AG04450 (cell line): ENCODE results near the gene RFLNA. TPM values are rescaled to one million over a fixed set of nuclear protein-coding genes. Genes with fewer than 3 reads are reported as not detected.

Experiments used
- CTCF ChIA-PET: fragments of 300-600, 350-600 bp; formaldehyde crosslinking; extraction: SDS; loops from one replicate; lab custom pipeline; 2022; ENCODE audit warnings: antibody characterized with exemption, inconsistent platforms; lab: Charles Lee
- POLR2A ChIA-PET: fragments of 350-600 bp; formaldehyde crosslinking; extraction: SDS; loops from one replicate; lab custom pipeline; 2021; ENCODE audit warnings: antibody characterized with exemption, inconsistent platforms; lab: Yijun Ruan, JAX
- DNase-seq: peaks from one replicate; pipeline ENCODE4 v3.0.0-alpha.2; 2011; ENCODE audit warnings: low read depth, low spot score
- H3K27ac ChIP-seq: one replicate; pipeline ENCODE4 v1.5.1; 2012; ENCODE audit warnings: low read depth, low read length, control low read depth
- H3K27me3 ChIP-seq: one replicate; pipeline ENCODE4 v1.6.0; 2012; ENCODE audit warnings: low read length; ENCODE audit not compliant: control insufficient read depth, insufficient read depth
- H3K4me3 ChIP-seq: 2 replicates; pipeline ENCODE4 v1.5.1; 2011; ENCODE audit warnings: mild to moderate bottlenecking, low read depth, low read length, control low read depth
- H3K9me3 ChIP-seq: 2 replicates; pipeline ENCODE4 v1.5.1; 2012; ENCODE audit warnings: low read length; ENCODE audit not compliant: control insufficient read depth, insufficient read depth
- CTCF ChIP-seq: IDR thresholded peaks from 2 replicates; pipeline ENCODE4 v1.5.1; 2011; ENCODE audit warnings: low read depth, low read length, control low read depth, inconsistent platforms
- polyA plus RNA-seq: library from polyadenylated mRNA; depleted of rRNA; stranded (reverse); fragments of >200 nt; gene quantifications from 2 replicates; pipeline ENCODE4 v1.2.3, GENCODE V29; 2011
- small RNA-seq: library from RNA; depleted of rRNA; stranded (forward); fragments of <200 nt; gene quantifications from one replicate; pipeline ENCODE3, GENCODE V24; 2012; ENCODE audit warnings: low read depth; ENCODE audit not compliant: insufficient read length

Gene RFLNA
- polyA plus RNA-seq, 1 experiment: not detected

- POLR2A ChIA-PET: no interaction called here
- no peak overlapping the region for H3K27ac ChIP-seq
Observed at GRCh38 chr12:124361074-124361970, 66.4 kb downstream of the RFLNA start.

GRCh38 chr12:124361996-124362395 lies 67.1 kb downstream of the RFLNA start:
- no peak for TF ChIP-seq CTCF
- H3K4me3 ChIP-seq: no peak overlapping the region
- H3K9me3 ChIP-seq: no peaks in the 10 kb centered on the region; the same call in 1 of the 2 replicates
- no peak overlapping the region for H3K27ac ChIP-seq
- CTCF ChIA-PET: interaction anchor here (1.1 kb wide), 1 partner anchor 19 kb away, joined by 3 read pairs; no protein-coding TSS in a partner anchor
- H3K27me3 ChIP-seq: no peaks in the 10 kb centered on the region
- no peak for DNase-seq
- POLR2A ChIA-PET: no interaction called here

More at GRCh38 chr12:124361074-124361970, 66.4 kb downstream of the RFLNA start:
- CTCF ChIA-PET: no interaction called here
- TF ChIP-seq CTCF: no peak
- Histone ChIP-seq H3K27me3 (no peaks in the 10 kb centered on the region), H3K9me3 (no peaks in the 10 kb centered on the region; the same call in 1 of the 2 replicates), H3K4me3 (no peak overlapping the region)
- DNase-seq: no peak

- Histone ChIP-seq H3K27me3 (no peaks in the 10 kb centered on the region), H3K27ac (no peak overlapping the region), H3K4me3 (no peak overlapping the region), H3K9me3 (no peaks in the 10 kb centered on the region; the same call in 1 of the 2 replicates)
- TF ChIP-seq CTCF: no peak
- ChIA-PET POLR2A (no interaction called here), CTCF (no interaction called here)
- no peak for DNase-seq
Observed at GRCh38 chr12:124363353-124363965, 68.6 kb downstream of the RFLNA start.

GRCh38 chr12:124364543-124364942 lies 69.7 kb downstream of the RFLNA start:
- no peak overlapping the region for H3K4me3 ChIP-seq
- no peaks in the 10 kb centered on the region for H3K27me3 ChIP-seq
- DNase-seq: no peak
- no peak overlapping the region for H3K27ac ChIP-seq
- H3K9me3 ChIP-seq: no peaks in the 10 kb centered on the region; the same call in 1 of the 2 replicates
- ChIA-PET POLR2A (no interaction called here), CTCF (no interaction called here)
- TF ChIP-seq CTCF: no peak

Small RNA genes lying within 50 kb of the gene (small RNA-seq; reads per million reads assigned to genes)
- gene MIR6880: not detected
